IgD-negative memory B cell (primary cell): ENCODE data around the gene MIOX. TPM values are rescaled to one million over a fixed set of nuclear protein-coding genes. Genes with fewer than 3 reads are reported as not detected.

ENCODE experiments used
- H3K27ac Mint-ChIP-seq, 3 donors: one replicate each; pipeline ENCODE4 v1.8.0; 2020 to 2022; ENCODE audit warnings: mild to moderate bottlenecking in 3 of 3, mixed read lengths in 3 of 3, moderate library complexity in 1 of 3
- H3K27me3 Mint-ChIP-seq: one replicate; pipeline ENCODE4 v1.8.0; 2021; ENCODE audit warnings: mixed read lengths
- H3K36me3 Mint-ChIP-seq: one replicate; pipeline ENCODE4 v1.8.0; 2020; ENCODE audit warnings: mild to moderate bottlenecking, mixed read lengths
- H3K4me1 Mint-ChIP-seq, 3 donors: one replicate each; pipeline ENCODE4 v1.8.0; 2020 to 2022; ENCODE audit warnings: mixed read lengths in 3 of 3, mild to moderate bottlenecking in 1 of 3
- H3K4me3 Mint-ChIP-seq, 4 donors: one replicate each; pipeline ENCODE4 v1.8.0; 2020 to 2022; ENCODE audit warnings: mild to moderate bottlenecking in 4 of 4, mixed read lengths in 4 of 4, moderate library complexity in 3 of 4
- H3K9me3 Mint-ChIP-seq, 3 donors: one replicate each; pipeline ENCODE4 v1.8.0; 2020 to 2021; ENCODE audit warnings: mixed read lengths in 3 of 3, mild to moderate bottlenecking in 1 of 3
- polyA plus RNA-seq: library from polyadenylated mRNA; unstranded; fragments of 300-500 nt; fragmentation: Illumina TruSeq; gene quantifications from one replicate; pipeline ENCODE4 v1.2.3, GENCODE V29; 2021

Gene MIOX
- polyA plus RNA-seq, 1 donor from 2014 or later: not detected

- Mint-ChIP-seq H3K27ac (no peak overlapping the region), H3K36me3 (no peaks in the 10 kb centered on the region), H3K4me1 (peaks cover 4 to 6% (median 5%) of the 10 kb centered on the region in 3 donors), H3K9me3 (no peaks in the 10 kb centered on the region), H3K27me3 (no peaks in the 10 kb centered on the region), H3K4me3 (no peak overlapping the region)
These were observed 34.3 kb downstream of the MIOX start for GRCh38 chr22:50520826-50521453.

- Mint-ChIP-seq H3K4me3 (peak overlapping the region in 1 of 4 donors; percentile 5), H3K9me3 (no peaks in the 10 kb centered on the region), H3K27ac (peak overlapping the region in 1 of 3 donors; percentile 73), H3K27me3 (no peaks in the 10 kb centered on the region), H3K4me1 (peaks cover 5 to 6% (median 5%) of the 10 kb centered on the region in 3 donors), H3K36me3 (no peaks in the 10 kb centered on the region)
These were observed 35.1 kb downstream of the MIOX start for GRCh38 chr22:50521710-50522109.

- peak overlapping the region in 2 of 3 donors; percentile 53 to 73 for H3K27ac Mint-ChIP-seq
- no peaks in the 10 kb centered on the region for H3K27me3 Mint-ChIP-seq
- peaks cover 7 to 10% (median 9%) of the 10 kb centered on the region in 3 donors for H3K4me1 Mint-ChIP-seq
- H3K36me3 Mint-ChIP-seq: no peaks in the 10 kb centered on the region
- H3K9me3 Mint-ChIP-seq: no peaks in the 10 kb centered on the region
- no peak overlapping the region for H3K4me3 Mint-ChIP-seq
These were observed 35.6 kb downstream of the MIOX start for GRCh38 chr22:50522208-50522805.

- peak overlapping the region in 2 of 3 donors; percentile 10 to 53 for H3K27ac Mint-ChIP-seq
- H3K4me1 Mint-ChIP-seq: peaks cover 11 to 16% (median 13%) of the 10 kb centered on the region in 3 donors
- peak overlapping the region in 3 of 4 donors; percentile 60 to 70 (median 68) for H3K4me3 Mint-ChIP-seq
- H3K27me3 Mint-ChIP-seq: no peaks in the 10 kb centered on the region
- H3K36me3 Mint-ChIP-seq: no peaks in the 10 kb centered on the region
- no peaks in the 10 kb centered on the region for H3K9me3 Mint-ChIP-seq
These were observed 36.3 kb downstream of the MIOX start for GRCh38 chr22:50522806-50523438.

GRCh38 chr22:50523458-50523805 lies 36.8 kb downstream of the MIOX start:
- peak overlapping the region in 2 of 3 donors; percentile 10 to 53 for H3K27ac Mint-ChIP-seq
- no peaks in the 10 kb centered on the region for H3K9me3 Mint-ChIP-seq
- no peaks in the 10 kb centered on the region for H3K27me3 Mint-ChIP-seq
- peaks cover 16 to 17% (median 16%) of the 10 kb centered on the region in 3 donors for H3K4me1 Mint-ChIP-seq
- H3K4me3 Mint-ChIP-seq: peak overlapping the region in 3 of 4 donors; percentile 8 to 70 (median 68)
- H3K36me3 Mint-ChIP-seq: no peaks in the 10 kb centered on the region

DNA sequence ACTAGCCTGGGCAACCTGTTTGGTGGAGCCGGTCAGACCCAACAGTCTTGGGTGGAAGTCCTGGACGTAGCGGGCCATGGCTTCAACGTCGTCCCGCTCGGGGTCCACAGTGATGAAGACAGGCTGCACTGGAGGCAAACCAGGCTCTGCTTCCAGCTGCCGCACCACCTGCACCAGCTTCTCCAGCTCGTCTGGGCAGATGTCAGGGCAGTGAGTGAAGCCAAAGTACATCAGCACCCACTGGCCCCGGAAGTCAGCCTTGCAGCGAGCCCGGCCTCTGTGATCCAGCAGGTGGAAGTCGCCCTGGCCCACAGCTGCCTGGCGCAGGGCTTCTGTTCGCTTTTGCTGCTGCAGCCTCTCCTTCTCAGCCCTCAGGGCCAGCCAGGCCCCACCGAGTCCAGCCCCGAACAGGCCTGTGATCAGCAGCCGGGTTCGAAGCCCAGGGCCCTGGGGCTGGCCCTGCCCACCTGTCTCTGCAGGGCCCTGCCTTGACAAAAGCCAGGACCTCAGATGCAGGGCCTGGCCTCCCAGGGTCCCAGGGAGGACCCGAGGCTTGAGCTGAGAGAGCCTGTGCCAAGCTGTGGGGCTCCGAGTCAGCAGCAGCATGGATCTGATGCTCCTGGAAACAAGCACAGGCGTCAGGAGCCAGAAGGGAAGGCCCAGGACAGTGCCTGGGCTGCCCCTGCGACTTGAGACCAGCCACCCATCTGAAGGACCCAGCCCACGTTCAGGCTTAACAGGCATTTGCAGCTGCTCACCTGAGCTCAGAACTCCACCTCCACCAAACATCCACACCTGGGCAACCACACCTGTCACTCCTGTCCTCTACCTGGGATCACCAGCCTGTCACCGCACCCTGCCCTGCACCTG lies 37.4 kb downstream of the MIOX start:
- H3K4me1 Mint-ChIP-seq: peaks cover 18 to 20% (median 18%) of the 10 kb centered on the region in 3 donors
- H3K36me3 Mint-ChIP-seq: no peaks in the 10 kb centered on the region
- peak overlapping the region; percentile 83 to 89 (median 88) for H3K27ac Mint-ChIP-seq
- no peaks in the 10 kb centered on the region for H3K9me3 Mint-ChIP-seq
- H3K4me3 Mint-ChIP-seq: peak overlapping the region; percentile 80 to 96 (median 91)
- no peaks in the 10 kb centered on the region for H3K27me3 Mint-ChIP-seq

DNA sequence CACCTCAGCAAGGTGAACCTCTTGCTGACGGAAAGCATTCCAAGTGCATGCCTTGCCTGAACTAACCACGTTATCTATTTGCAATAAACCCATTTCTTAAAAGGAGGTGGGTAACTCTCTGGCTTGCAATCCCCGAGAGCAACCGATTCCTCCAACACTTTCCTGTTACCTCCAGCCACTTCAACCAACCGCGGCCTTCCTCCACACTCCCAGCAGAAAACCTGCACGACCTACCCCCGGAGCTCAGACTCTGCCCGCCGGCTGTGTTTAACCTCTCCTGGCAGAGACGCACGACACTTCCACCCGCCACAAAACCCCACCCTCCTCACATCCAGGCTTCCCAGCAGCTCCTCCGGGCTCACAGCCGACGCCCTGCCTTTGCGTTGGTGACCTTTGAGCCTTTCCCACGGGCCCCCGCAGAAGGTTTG lies 38.0 kb downstream of the MIOX start:
- Mint-ChIP-seq H3K36me3 (no peaks in the 10 kb centered on the region), H3K9me3 (no peaks in the 10 kb centered on the region), H3K27me3 (no peaks in the 10 kb centered on the region), H3K4me3 (peak overlapping the region; percentile 80 to 96 (median 91)), H3K4me1 (peaks cover 18 to 20% (median 18%) of the 10 kb centered on the region in 3 donors), H3K27ac (peak overlapping the region; percentile 83 to 89 (median 88))

- Mint-ChIP-seq H3K9me3 (no peaks in the 10 kb centered on the region), H3K4me1 (peaks cover 18 to 20% (median 18%) of the 10 kb centered on the region in 3 donors), H3K36me3 (no peaks in the 10 kb centered on the region), H3K27me3 (no peaks in the 10 kb centered on the region), H3K4me3 (peak within 1 kb of the TSS; percentile 80 to 96 (median 91)), H3K27ac (peak within 1 kb of the TSS; percentile 88 to 98 (median 94))
These were observed 38.6 kb downstream of the MIOX start, which contains the start of gene SCO2 for GRCh38 chr22:50525104-50525857. SCO2 (minus strand) TSS chr22:50525598; CDS start chr22:50524411, 1,187 bp downstream.

GRCh38 chr22:50525858-50526107 lies 39.1 kb downstream of the MIOX start:
- Mint-ChIP-seq H3K27ac (peak overlapping the region; percentile 71 to 89 (median 86)), H3K4me1 (peaks cover 18 to 20% (median 18%) of the 10 kb centered on the region in 3 donors), H3K27me3 (no peaks in the 10 kb centered on the region), H3K4me3 (peak overlapping the region; percentile 80 to 96 (median 90)), H3K36me3 (no peaks in the 10 kb centered on the region), H3K9me3 (no peaks in the 10 kb centered on the region)

GRCh38 chr22:50526108-50526833 lies 39.6 kb downstream of the MIOX start:
- Mint-ChIP-seq H3K36me3 (no peaks in the 10 kb centered on the region), H3K9me3 (no peaks in the 10 kb centered on the region), H3K4me3 (peak overlapping the region; percentile 79 to 96 (median 90)), H3K27ac (peak overlapping the region; percentile 94 to 98 (median 95)), H3K27me3 (no peaks in the 10 kb centered on the region), H3K4me1 (peaks cover 18 to 22% (median 20%) of the 10 kb centered on the region in 3 donors)

DNA sequence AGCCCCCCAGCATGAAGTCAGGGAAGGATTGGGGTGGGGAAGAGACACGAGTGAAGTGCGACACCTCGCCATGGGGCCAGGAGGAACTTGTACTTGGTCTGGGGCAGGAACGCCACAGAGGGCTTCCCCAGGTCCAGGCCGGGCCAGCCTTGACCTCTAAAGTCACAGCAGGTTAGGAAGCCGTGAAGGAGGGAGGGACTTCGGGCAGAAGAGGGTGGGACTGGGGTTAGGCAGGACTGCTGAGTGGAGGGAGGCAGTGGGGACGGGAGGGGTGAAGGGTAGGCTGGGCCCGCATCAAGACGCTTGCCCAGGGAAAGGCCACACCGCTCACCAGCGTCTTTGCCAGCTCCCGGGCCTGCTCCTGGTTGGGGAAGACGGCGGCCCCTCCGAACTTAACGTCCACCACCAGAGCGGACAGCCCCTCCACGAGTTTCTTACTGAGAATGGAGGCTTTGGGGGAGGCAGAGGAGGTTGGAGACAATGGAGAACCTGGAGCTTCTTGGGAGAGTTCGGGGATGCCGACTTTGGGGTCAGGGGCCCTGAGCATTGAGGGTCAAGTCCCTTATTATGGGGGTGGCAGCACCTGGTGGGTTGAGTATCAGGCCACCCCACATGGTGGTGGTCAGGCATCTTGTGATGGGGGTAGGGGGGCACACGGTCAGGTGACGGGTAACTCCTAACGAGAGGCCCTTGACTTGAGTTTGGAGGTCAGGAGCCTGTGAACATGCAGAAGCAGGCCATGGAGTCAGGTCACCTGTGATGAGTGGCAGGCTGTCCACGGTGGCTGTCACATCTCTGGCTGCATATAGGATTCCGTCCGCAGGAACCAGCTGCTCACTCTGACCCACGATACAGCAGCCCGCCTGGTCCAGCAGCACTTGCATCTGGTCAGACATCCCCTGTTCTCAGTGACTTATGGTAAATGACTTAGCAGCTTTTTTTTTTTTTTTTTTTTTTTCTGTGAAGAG lies 40.5 kb downstream of the MIOX start:
- Mint-ChIP-seq H3K27ac (peak overlapping the region; percentile 94 to 98 (median 95)), H3K27me3 (no peaks in the 10 kb centered on the region), H3K4me3 (peak overlapping the region; percentile 79 to 96 (median 90)), H3K36me3 (no peaks in the 10 kb centered on the region), H3K4me1 (peaks cover 18 to 22% (median 20%) of the 10 kb centered on the region in 3 donors), H3K9me3 (no peaks in the 10 kb centered on the region)

GRCh38 chr22:50527921-50528681 lies 41.4 kb downstream of the MIOX start:
- no peaks in the 10 kb centered on the region for H3K9me3 Mint-ChIP-seq
- peak overlapping the region; percentile 94 to 98 (median 95) for H3K27ac Mint-ChIP-seq
- H3K4me3 Mint-ChIP-seq: peak overlapping the region; percentile 79 to 96 (median 90)
- peaks cover 24 to 29% (median 25%) of the 10 kb centered on the region in 3 donors for H3K4me1 Mint-ChIP-seq
- H3K36me3 Mint-ChIP-seq: no peaks in the 10 kb centered on the region
- H3K27me3 Mint-ChIP-seq: no peaks in the 10 kb centered on the region
